ENCODE data around the gene TCEANC2. TPM values are rescaled to one million over a fixed set of nuclear protein-coding genes. Genes with fewer than 3 reads are reported as not detected.

Gene TCEANC2
- total and polyA plus RNA-seq, 2 donors (not counting 3 experiments of a cell fraction or from before 2014, with no cell fraction given), result 3.2 to 6.1 TPM

DNA sequence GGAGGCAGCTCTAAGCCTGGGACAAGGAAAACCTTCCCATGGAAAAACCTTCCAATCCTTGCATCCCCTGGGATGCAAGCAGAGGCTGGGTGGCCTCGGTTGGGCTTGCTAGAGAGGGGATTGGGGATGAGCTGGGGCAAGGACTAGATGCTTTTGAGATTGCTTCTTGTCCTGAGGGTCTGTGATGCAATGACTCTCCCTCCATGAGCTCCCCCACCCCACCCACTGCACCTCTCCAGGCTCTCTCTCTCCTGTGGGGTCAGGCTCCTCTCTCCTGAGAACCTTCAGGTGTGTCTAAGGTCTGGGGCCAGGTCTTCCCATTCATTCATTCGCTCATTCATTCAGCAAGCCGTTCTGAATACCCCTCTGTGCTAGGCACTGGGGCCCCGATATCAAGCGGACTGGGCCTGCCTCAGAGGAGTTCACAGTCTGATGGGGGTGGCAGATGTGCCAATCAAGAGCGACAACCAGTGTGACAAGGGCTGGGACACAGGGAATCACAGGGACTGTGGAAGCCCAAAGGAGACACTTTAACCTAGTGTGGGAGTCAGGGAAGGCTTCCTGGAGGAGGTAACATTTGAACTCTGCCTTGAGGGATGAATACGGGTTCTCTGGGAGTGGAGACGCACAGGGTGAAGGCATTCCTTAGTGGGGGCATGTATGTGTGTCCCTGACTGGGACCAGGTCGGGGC is 41.9 kb upstream of the TCEANC2 start:
- Histone ChIP-seq H3K27me3 (ENCODE audit: control insufficient read depth in 2 of 2, insufficient read depth in 2 of 2, low read length in 2 of 2) (peaks cover 0 to 5% of the 10 kb centered on the region in 2 experiments), H3K9me1 (replicated peaks; ENCODE audit: control insufficient read depth, extremely low read depth, insufficient read depth, low read length) (no peaks in the 10 kb centered on the region), H3K4me1 (ENCODE audit: control insufficient read depth, extremely low read depth, insufficient read depth, low read length) (no peaks in the 10 kb centered on the region), H3K79me2 (ENCODE audit: control insufficient read depth, insufficient read depth, low read length) (no peaks in the 10 kb centered on the region), H3K9ac (replicated peaks; ENCODE audit: extremely low read depth, insufficient read depth, low read length) (no peak overlapping the region), H3K4me2 (ENCODE audit: insufficient read depth, low read length) (no peak overlapping the region), H3K27ac (ENCODE audit: insufficient read depth, low read depth, low read length) (no peak overlapping the region), H3K9me3 (replicated peaks; ENCODE audit: control insufficient read depth, insufficient read depth, low read length) (no peaks in the 10 kb centered on the region), H2AFZ (ENCODE audit: low read depth, low read length) (no peak overlapping the region), H4K20me1 (replicated peaks; ENCODE audit: control insufficient read depth, extremely low read depth, insufficient read depth, low read length) (no peaks in the 10 kb centered on the region), H3K36me3 (ENCODE audit: control insufficient read depth in 2 of 2, extremely low read depth in 1 of 2, insufficient read depth in 2 of 2, low read length in 2 of 2) (no peaks in the 10 kb centered on the region), H3K4me3 (replicated peaks in 1 of 3; ENCODE audit: insufficient read depth in 1 of 3, low read depth in 1 of 3, low read length in 3 of 3) (no peak overlapping the region)
- no peak for DNase-seq (ENCODE audit: low read depth, low spot score)
- dilution Hi-C loops (cut with MboI; ENCODE audit: extremely low pct_ligation_motif_present, low sequenced_read_pairs) (no loop called here), intact Hi-C loops (cut with micrococcal nuclease) (no loop called here)
- no peak for TF ChIP-seq MAX (IDR thresholded peaks at IDR 0.05; ENCODE audit: insufficient read depth, insufficient read length)
- TF ChIP-seq POLR2A (IDR thresholded peaks at IDR 0.05; ENCODE audit: low read depth, low read length), result no peak
- no peak for TF ChIP-seq GATA2 (IDR thresholded peaks at IDR 0.05; ENCODE audit: insufficient read depth, insufficient read length, low read depth, low read length)
- TF ChIP-seq, protein P1, sequence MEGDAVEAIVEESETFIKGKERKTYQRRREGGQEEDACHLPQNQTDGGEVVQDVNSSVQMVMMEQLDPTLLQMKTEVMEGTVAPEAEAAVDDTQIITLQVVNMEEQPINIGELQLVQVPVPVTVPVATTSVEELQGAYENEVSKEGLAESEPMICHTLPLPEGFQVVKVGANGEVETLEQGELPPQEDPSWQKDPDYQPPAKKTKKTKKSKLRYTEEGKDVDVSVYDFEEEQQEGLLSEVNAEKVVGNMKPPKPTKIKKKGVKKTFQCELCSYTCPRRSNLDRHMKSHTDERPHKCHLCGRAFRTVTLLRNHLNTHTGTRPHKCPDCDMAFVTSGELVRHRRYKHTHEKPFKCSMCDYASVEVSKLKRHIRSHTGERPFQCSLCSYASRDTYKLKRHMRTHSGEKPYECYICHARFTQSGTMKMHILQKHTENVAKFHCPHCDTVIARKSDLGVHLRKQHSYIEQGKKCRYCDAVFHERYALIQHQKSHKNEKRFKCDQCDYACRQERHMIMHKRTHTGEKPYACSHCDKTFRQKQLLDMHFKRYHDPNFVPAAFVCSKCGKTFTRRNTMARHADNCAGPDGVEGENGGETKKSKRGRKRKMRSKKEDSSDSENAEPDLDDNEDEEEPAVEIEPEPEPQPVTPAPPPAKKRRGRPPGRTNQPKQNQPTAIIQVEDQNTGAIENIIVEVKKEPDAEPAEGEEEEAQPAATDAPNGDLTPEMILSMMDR (IDR thresholded peaks at IDR 0.05; ENCODE audit: extremely low read depth in 1 of 2, insufficient read depth in 1 of 2, low read depth in 1 of 2, low read length in 2 of 2), result no peak
- no peak for TF ChIP-seq POLR2AphosphoS5 (IDR thresholded peaks at IDR 0.05; ENCODE audit: insufficient read depth, low read depth, low read length)
- TF ChIP-seq JUN (IDR thresholded peaks at IDR 0.05; ENCODE audit: borderline replicate concordance, insufficient read depth, insufficient read length, low read depth), result no peak
- TF ChIP-seq FOS (IDR thresholded peaks at IDR 0.05; ENCODE audit: borderline replicate concordance, insufficient read depth, low read length), result no peak
- no peak for TF ChIP-seq MYC (IDR thresholded peaks at IDR 0.05; ENCODE audit: low read depth, low read length)
- no peak for TF ChIP-seq EZH2 (IDR thresholded peaks at IDR 0.05; ENCODE audit: borderline replicate concordance, low read depth, low read length, severe bottlenecking)
- FAIRE-seq, result no peak
- BruUV-seq (replicated peaks), result no TSS peak
- ChIA-PET CTCF (interaction anchor here (1.3 kb wide), 1 partner anchor 19 kb away, joined by 3 read pairs; no protein-coding TSS in a partner anchor), POLR2A (no interaction called here)
